HG03196 (cell line): ENCODE data around the gene SERINC1.
"Not testable (repeated sequence)": the region's sequence is repeated elsewhere in the genome, so short reads cannot be mapped to it uniquely, and the experiment has no call there.

Experiments used
- ATAC-seq: cut with Tn5 transposase; IDR thresholded peaks from one replicate; pipeline ENCODE4 v1.9.1; 2021; ENCODE audit not compliant: unreplicated experiment

The SERINC1 gene

GRCh38 chr6:122471107-122472021 lies at the start of gene SERINC1:
Gene SERINC1, minus strand, starts transcription at chr6:122471807. Its CDS starts 70 bp downstream, at chr6:122471737.
- peak; percentile 99 for ATAC-seq

GRCh38 chr6:122511193-122511924 lies 39.8 kb upstream of the SERINC1 start:
- ATAC-seq = no peak

- not testable (repeated sequence) for ATAC-seq
These were observed 33.6 kb upstream of the SERINC1 start for GRCh38 chr6:122505170-122505569.

- no peak for ATAC-seq
These were observed 29.9 kb upstream of the SERINC1 start for GRCh38 chr6:122501475-122501874.

GRCh38 chr6:122495612-122496011 lies 24.0 kb upstream of the SERINC1 start:
- peak; percentile 72 for ATAC-seq

- ATAC-seq = no peak
These were observed 23.2 kb upstream of the SERINC1 start for GRCh38 chr6:122494665-122495272.

- peak; percentile 88 for ATAC-seq
These were observed 20.4 kb upstream of the SERINC1 start for GRCh38 chr6:122491919-122492555.

GRCh38 chr6:122490607-122491006 lies 19.0 kb upstream of the SERINC1 start:
- no peak for ATAC-seq

GRCh38 chr6:122484760-122485159 lies 13.2 kb upstream of the SERINC1 start:
- peak; percentile 73 for ATAC-seq

- ATAC-seq = no peak
These were observed 11.1 kb upstream of the SERINC1 start for GRCh38 chr6:122482750-122483080.

- ATAC-seq = no peak
These were observed 4.5 kb upstream of the SERINC1 start for GRCh38 chr6:122476131-122476530.

GRCh38 chr6:122472022-122472340 lies 374 bp upstream of the SERINC1 start:
- peak; percentile 53 for ATAC-seq

GRCh38 chr6:122461885-122462284 lies 9.7 kb downstream of the SERINC1 start:
- no peak for ATAC-seq

GRCh38 chr6:122459865-122460416 lies 11.7 kb downstream of the SERINC1 start:
- not testable (repeated sequence) for ATAC-seq

- ATAC-seq = no peak
These were observed 12.4 kb downstream of the SERINC1 start for GRCh38 chr6:122459240-122459639.

- no peak for ATAC-seq
These were observed 13.5 kb downstream of the SERINC1 start for GRCh38 chr6:122458087-122458486.

GRCh38 chr6:122455116-122455515 lies 16.5 kb downstream of the SERINC1 start:
- not testable (repeated sequence) for ATAC-seq

GRCh38 chr6:122454673-122455072 lies 16.9 kb downstream of the SERINC1 start:
- ATAC-seq = no peak

GRCh38 chr6:122452509-122452908 lies 19.1 kb downstream of the SERINC1 start:
- no peak for ATAC-seq

GRCh38 chr6:122449069-122449468 lies 22.5 kb downstream of the SERINC1 start:
- no peak for ATAC-seq

- ATAC-seq = no peak
These were observed 26.3 kb downstream of the SERINC1 start for GRCh38 chr6:122445274-122445673.
